ENCODE results near the gene HADHA.

HADHA gene

GRCh38 chr2:26185954-26186770 lies 58.3 kb downstream of the HADHA start:
- Histone ChIP-seq H3K27me3 (replicated peaks; ENCODE audit: control insufficient read depth, insufficient read depth, low read length) (no peaks in the 10 kb centered on the region; the same call in none of the 2 replicates), H3K36me3 (ENCODE audit: control insufficient read depth, insufficient read depth, low read length) (peaks cover 5% of the 10 kb centered on the region), H3K4me3 (replicated peaks; ENCODE audit: low read depth, low read length) (no peak overlapping the region)
- DNase-seq (ENCODE audit: extremely low read depth, insufficient read length): no peak
- TF ChIP-seq CTCF (IDR thresholded peaks at IDR 0.05; ENCODE audit: insufficient read depth, low read length, poor library complexity, severe bottlenecking): no peak

- no peak for TF ChIP-seq CTCF (IDR thresholded peaks at IDR 0.05; ENCODE audit: insufficient read depth, low read length, poor library complexity, severe bottlenecking)
- DNase-seq (ENCODE audit: extremely low read depth, insufficient read length): no peak
- Histone ChIP-seq H3K27me3 (replicated peaks; ENCODE audit: control insufficient read depth, insufficient read depth, low read length) (no peaks in the 10 kb centered on the region; the same call in none of the 2 replicates), H3K36me3 (ENCODE audit: control insufficient read depth, insufficient read depth, low read length) (no peaks in the 10 kb centered on the region), H3K4me3 (replicated peaks; ENCODE audit: low read depth, low read length) (peak overlapping the region; percentile 45)
These were observed 59.0 kb downstream of the HADHA start for GRCh38 chr2:26185304-26185928.

GRCh38 chr2:26184555-26185303 lies 59.7 kb downstream of the HADHA start:
- Histone ChIP-seq H3K27me3 (replicated peaks; ENCODE audit: control insufficient read depth, insufficient read depth, low read length) (no peaks in the 10 kb centered on the region; the same call in none of the 2 replicates), H3K36me3 (ENCODE audit: control insufficient read depth, insufficient read depth, low read length) (no peaks in the 10 kb centered on the region), H3K4me3 (replicated peaks; ENCODE audit: low read depth, low read length) (peak overlapping the region; percentile 45)
- DNase-seq (ENCODE audit: extremely low read depth, insufficient read length): peak; percentile 82
- TF ChIP-seq CTCF (IDR thresholded peaks at IDR 0.05; ENCODE audit: insufficient read depth, low read length, poor library complexity, severe bottlenecking): peak; percentile 23

- Histone ChIP-seq H3K36me3 (ENCODE audit: control insufficient read depth, insufficient read depth, low read length) (no peaks in the 10 kb centered on the region), H3K4me3 (replicated peaks; ENCODE audit: low read depth, low read length) (no peak overlapping the region), H3K27me3 (replicated peaks; ENCODE audit: control insufficient read depth, insufficient read depth, low read length) (no peaks in the 10 kb centered on the region; the same call in none of the 2 replicates)
- no peak for DNase-seq (ENCODE audit: extremely low read depth, insufficient read length)
- no peak for TF ChIP-seq CTCF (IDR thresholded peaks at IDR 0.05; ENCODE audit: insufficient read depth, low read length, poor library complexity, severe bottlenecking)
These were observed 60.3 kb downstream of the HADHA start for GRCh38 chr2:26184121-26184520.

- no peaks in the 10 kb centered on the region; the same call in none of the 2 replicates for H3K27me3 ChIP-seq (replicated peaks; ENCODE audit: control insufficient read depth, insufficient read depth, low read length)
- TF ChIP-seq CTCF (IDR thresholded peaks at IDR 0.05; ENCODE audit: insufficient read depth, low read length, poor library complexity, severe bottlenecking): no peak
- no peak overlapping the region for H3K4me3 ChIP-seq (replicated peaks; ENCODE audit: low read depth, low read length)
- no peaks in the 10 kb centered on the region for H3K36me3 ChIP-seq (ENCODE audit: control insufficient read depth, insufficient read depth, low read length)
- DNase-seq (ENCODE audit: extremely low read depth, insufficient read length): no peak
These were observed 61.4 kb downstream of the HADHA start for GRCh38 chr2:26182887-26183630.

Measured in GM06990 (cell line).